ENCODE results near the gene SLC6A9. TPM values are rescaled to one million over a fixed set of nuclear protein-coding genes. Genes with fewer than 3 reads are reported as not detected.

SLC6A9 gene
- total and polyA plus RNA-seq, 2 donors = 0.57 to 0.82 TPM

GRCh38 chr1:43999455-43999854, 31.8 kb downstream of the SLC6A9 start:
- H3K4me3 ChIP-seq (ENCODE audit: low read length in 2 of 2) = no peak overlapping the region
- no peak overlapping the region for H3K27ac ChIP-seq (ENCODE audit: low read depth in 1 of 2, low read length in 1 of 2)
- WGBS = 94% methylated on average over 8 of the region's 8 CpGs
- no peaks in the 10 kb centered on the region for H3K27me3 ChIP-seq (ENCODE audit: control insufficient read depth in 2 of 2, insufficient read depth in 1 of 2, low read length in 1 of 2)
- H3K36me3 ChIP-seq (ENCODE audit: control insufficient read depth in 2 of 2, insufficient read depth in 2 of 2, low read length in 1 of 2) = no peaks in the 10 kb centered on the region
- DNase-seq (ENCODE audit: low read depth in 6 of 9, low spot score in 9 of 9) = no peak
- H3K4me1 ChIP-seq (ENCODE audit: control insufficient read depth in 2 of 2, insufficient read depth in 2 of 2, low read length in 2 of 2) = no peaks in the 10 kb centered on the region
- H3K9me3 ChIP-seq (ENCODE audit: control insufficient read depth in 2 of 2, insufficient read depth in 1 of 2, low read length in 1 of 2) = no peaks in the 10 kb centered on the region

- H3K27ac ChIP-seq (ENCODE audit: low read depth in 1 of 2, low read length in 1 of 2) = no peak overlapping the region
- no peaks in the 10 kb centered on the region for H3K36me3 ChIP-seq (ENCODE audit: control insufficient read depth in 2 of 2, insufficient read depth in 2 of 2, low read length in 1 of 2)
- no peak overlapping the region for H3K4me3 ChIP-seq (ENCODE audit: low read length in 2 of 2)
- no peak for DNase-seq (ENCODE audit: low read depth in 6 of 9, low spot score in 9 of 9)
- WGBS = 94% methylated on average over 11 of the region's 11 CpGs
- H3K4me1 ChIP-seq (ENCODE audit: control insufficient read depth in 2 of 2, insufficient read depth in 2 of 2, low read length in 2 of 2) = no peaks in the 10 kb centered on the region
- H3K27me3 ChIP-seq (ENCODE audit: control insufficient read depth in 2 of 2, insufficient read depth in 1 of 2, low read length in 1 of 2) = no peaks in the 10 kb centered on the region
- H3K9me3 ChIP-seq (ENCODE audit: control insufficient read depth in 2 of 2, insufficient read depth in 1 of 2, low read length in 1 of 2) = no peaks in the 10 kb centered on the region
Observed at GRCh38 chr1:43998000-43998378, 33.3 kb downstream of the SLC6A9 start.

- DNase-seq (ENCODE audit: low read depth in 6 of 9, low spot score in 9 of 9) = no peak
- H3K9me3 ChIP-seq (ENCODE audit: control insufficient read depth in 2 of 2, insufficient read depth in 1 of 2, low read length in 1 of 2) = no peaks in the 10 kb centered on the region
- no peak overlapping the region for H3K27ac ChIP-seq (ENCODE audit: low read depth in 1 of 2, low read length in 1 of 2)
- 95% methylated on average over 22 of the region's 22 CpGs for WGBS
- H3K27me3 ChIP-seq (ENCODE audit: control insufficient read depth in 2 of 2, insufficient read depth in 1 of 2, low read length in 1 of 2) = no peaks in the 10 kb centered on the region
- no peak overlapping the region for H3K4me3 ChIP-seq (ENCODE audit: low read length in 2 of 2)
- peaks cover under 1 to 3% of the 10 kb centered on the region in 2 donors for H3K4me1 ChIP-seq (ENCODE audit: control insufficient read depth in 2 of 2, insufficient read depth in 2 of 2, low read length in 2 of 2)
- no peaks in the 10 kb centered on the region for H3K36me3 ChIP-seq (ENCODE audit: control insufficient read depth in 2 of 2, insufficient read depth in 2 of 2, low read length in 1 of 2)
Observed at GRCh38 chr1:43997295-43997999, 33.8 kb downstream of the SLC6A9 start.

GRCh38 chr1:43996733-43997115, 34.5 kb downstream of the SLC6A9 start:
- no peaks in the 10 kb centered on the region for H3K36me3 ChIP-seq (ENCODE audit: control insufficient read depth in 2 of 2, insufficient read depth in 2 of 2, low read length in 1 of 2)
- H3K27ac ChIP-seq (ENCODE audit: low read depth in 1 of 2, low read length in 1 of 2) = no peak overlapping the region
- WGBS = 97% methylated on average over 6 of the region's 6 CpGs

GRCh38 chr1:43995984-43996732, 35.1 kb downstream of the SLC6A9 start:
- Histone ChIP-seq H3K27ac (ENCODE audit: low read depth in 1 of 2, low read length in 1 of 2) (no peak overlapping the region), H3K27me3 (ENCODE audit: control insufficient read depth in 2 of 2, insufficient read depth in 1 of 2, low read length in 1 of 2) (peaks cover 0 to 2% of the 10 kb centered on the region in 2 donors), H3K9me3 (ENCODE audit: control insufficient read depth in 2 of 2, insufficient read depth in 1 of 2, low read length in 1 of 2) (no peaks in the 10 kb centered on the region), H3K4me1 (ENCODE audit: control insufficient read depth in 2 of 2, insufficient read depth in 2 of 2, low read length in 2 of 2) (peaks cover 3 to 14% of the 10 kb centered on the region in 2 donors), H3K4me3 (ENCODE audit: low read length in 2 of 2) (no peak overlapping the region), H3K36me3 (ENCODE audit: control insufficient read depth in 2 of 2, insufficient read depth in 2 of 2, low read length in 1 of 2) (no peaks in the 10 kb centered on the region)
- WGBS = 97% methylated on average over 21 of the region's 21 CpGs
- DNase-seq (ENCODE audit: low read depth in 6 of 9, low spot score in 9 of 9) = no peak

More at GRCh38 chr1:43996733-43997115, 34.5 kb downstream of the SLC6A9 start:
- Histone ChIP-seq H3K4me1 (ENCODE audit: control insufficient read depth in 2 of 2, insufficient read depth in 2 of 2, low read length in 2 of 2) (peaks cover 3 to 11% of the 10 kb centered on the region in 2 donors), H3K9me3 (ENCODE audit: control insufficient read depth in 2 of 2, insufficient read depth in 1 of 2, low read length in 1 of 2) (no peaks in the 10 kb centered on the region), H3K4me3 (ENCODE audit: low read length in 2 of 2) (no peak overlapping the region), H3K27me3 (ENCODE audit: control insufficient read depth in 2 of 2, insufficient read depth in 1 of 2, low read length in 1 of 2) (no peaks in the 10 kb centered on the region)
- DNase-seq (ENCODE audit: low read depth in 6 of 9, low spot score in 9 of 9) = no peak

GRCh38 chr1:43994794-43995790, 36.2 kb downstream of the SLC6A9 start:
- DNase-seq (ENCODE audit: low read depth in 6 of 9, low spot score in 9 of 9) = no peak
- H3K36me3 ChIP-seq (ENCODE audit: control insufficient read depth in 2 of 2, insufficient read depth in 2 of 2, low read length in 1 of 2) = no peaks in the 10 kb centered on the region
- H3K27me3 ChIP-seq (ENCODE audit: control insufficient read depth in 2 of 2, insufficient read depth in 1 of 2, low read length in 1 of 2) = peaks cover 0 to 8% of the 10 kb centered on the region in 2 donors
- WGBS = 89% methylated on average over 15 of the region's 15 CpGs
- no peaks in the 10 kb centered on the region for H3K9me3 ChIP-seq (ENCODE audit: control insufficient read depth in 2 of 2, insufficient read depth in 1 of 2, low read length in 1 of 2)
- H3K4me1 ChIP-seq (ENCODE audit: control insufficient read depth in 2 of 2, insufficient read depth in 2 of 2, low read length in 2 of 2) = peaks cover 7 to 18% of the 10 kb centered on the region in 2 donors
- no peak overlapping the region for H3K27ac ChIP-seq (ENCODE audit: low read depth in 1 of 2, low read length in 1 of 2)
- H3K4me3 ChIP-seq (ENCODE audit: low read length in 2 of 2) = no peak overlapping the region

- peaks cover 0 to 8% of the 10 kb centered on the region in 2 donors for H3K27me3 ChIP-seq (ENCODE audit: control insufficient read depth in 2 of 2, insufficient read depth in 1 of 2, low read length in 1 of 2)
- H3K36me3 ChIP-seq (ENCODE audit: control insufficient read depth in 2 of 2, insufficient read depth in 2 of 2, low read length in 1 of 2) = no peaks in the 10 kb centered on the region
- H3K4me3 ChIP-seq (ENCODE audit: low read length in 2 of 2) = no peak overlapping the region
- no peak overlapping the region for H3K27ac ChIP-seq (ENCODE audit: low read depth in 1 of 2, low read length in 1 of 2)
- H3K9me3 ChIP-seq (ENCODE audit: control insufficient read depth in 2 of 2, insufficient read depth in 1 of 2, low read length in 1 of 2) = no peaks in the 10 kb centered on the region
- WGBS = 93% methylated on average over 7 of the region's 7 CpGs
- no peak for DNase-seq (ENCODE audit: low read depth in 6 of 9, low spot score in 9 of 9)
- H3K4me1 ChIP-seq (ENCODE audit: control insufficient read depth in 2 of 2, insufficient read depth in 2 of 2, low read length in 2 of 2) = peaks cover 7 to 18% of the 10 kb centered on the region in 2 donors
Observed at GRCh38 chr1:43994071-43994470, 37.2 kb downstream of the SLC6A9 start.

- peaks cover 0 to 8% of the 10 kb centered on the region in 2 donors for H3K27me3 ChIP-seq (ENCODE audit: control insufficient read depth in 2 of 2, insufficient read depth in 1 of 2, low read length in 1 of 2)
- no peak overlapping the region for H3K27ac ChIP-seq (ENCODE audit: low read depth in 1 of 2, low read length in 1 of 2)
- H3K4me1 ChIP-seq (ENCODE audit: control insufficient read depth in 2 of 2, insufficient read depth in 2 of 2, low read length in 2 of 2) = peaks cover 7 to 18% of the 10 kb centered on the region in 2 donors
- 97% methylated on average over 9 of the region's 9 CpGs for WGBS
- no peaks in the 10 kb centered on the region for H3K9me3 ChIP-seq (ENCODE audit: control insufficient read depth in 2 of 2, insufficient read depth in 1 of 2, low read length in 1 of 2)
- no peak for DNase-seq (ENCODE audit: low read depth in 6 of 9, low spot score in 9 of 9)
- H3K4me3 ChIP-seq (ENCODE audit: low read length in 2 of 2) = no peak overlapping the region
- no peaks in the 10 kb centered on the region for H3K36me3 ChIP-seq (ENCODE audit: control insufficient read depth in 2 of 2, insufficient read depth in 2 of 2, low read length in 1 of 2)
Observed at GRCh38 chr1:43993206-43993914, 37.9 kb downstream of the SLC6A9 start.
